Activated naive CD4-positive, alpha-beta T cell (primary cell): ENCODE data around the gene SRMS.

Experiments
- DNase-seq, 4 experiments: peaks; one replicate each; lab custom pipeline; 2025; lab: John Stamatoyannopoulos, UW

SRMS gene, protein sequence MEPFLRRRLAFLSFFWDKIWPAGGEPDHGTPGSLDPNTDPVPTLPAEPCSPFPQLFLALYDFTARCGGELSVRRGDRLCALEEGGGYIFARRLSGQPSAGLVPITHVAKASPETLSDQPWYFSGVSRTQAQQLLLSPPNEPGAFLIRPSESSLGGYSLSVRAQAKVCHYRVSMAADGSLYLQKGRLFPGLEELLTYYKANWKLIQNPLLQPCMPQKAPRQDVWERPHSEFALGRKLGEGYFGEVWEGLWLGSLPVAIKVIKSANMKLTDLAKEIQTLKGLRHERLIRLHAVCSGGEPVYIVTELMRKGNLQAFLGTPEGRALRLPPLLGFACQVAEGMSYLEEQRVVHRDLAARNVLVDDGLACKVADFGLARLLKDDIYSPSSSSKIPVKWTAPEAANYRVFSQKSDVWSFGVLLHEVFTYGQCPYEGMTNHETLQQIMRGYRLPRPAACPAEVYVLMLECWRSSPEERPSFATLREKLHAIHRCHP

GRCh38 chr20:63547725-63548480 lies at the start of gene SRMS:
Gene SRMS (minus strand): TSS chr20:63547749. CDS start chr20:63547463, 286 bp downstream.
- no peak for DNase-seq

GRCh38 chr20:63596423-63596822 lies 48.9 kb upstream of the SRMS start:
- DNase-seq, result no peak

GRCh38 chr20:63595416-63596127 lies 48.0 kb upstream of the SRMS start:
- no peak for DNase-seq

GRCh38 chr20:63594043-63594561 lies 46.6 kb upstream of the SRMS start:
- no peak for DNase-seq

DNA sequence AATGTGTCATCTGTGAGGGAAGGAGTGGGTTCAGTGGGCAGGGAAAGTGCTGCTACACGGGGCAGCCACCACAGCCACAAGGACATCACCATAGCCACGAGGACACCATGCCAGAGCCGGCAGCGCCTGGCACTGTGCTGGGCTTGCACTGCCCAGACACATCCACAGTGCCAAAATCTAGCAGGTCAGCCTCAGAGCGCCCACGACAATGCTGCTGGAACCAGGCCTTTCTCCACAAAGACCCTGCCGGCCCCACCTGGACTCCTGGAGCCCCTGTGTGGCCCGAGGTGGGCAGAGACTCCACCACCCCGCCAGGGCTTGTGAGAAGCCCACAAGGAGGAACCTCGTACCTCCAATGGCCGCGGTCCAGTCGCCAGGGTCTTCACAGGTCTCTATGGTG lies 45.1 kb upstream of the SRMS start:
- DNase-seq, result no peak

GRCh38 chr20:63591786-63592355 lies 44.3 kb upstream of the SRMS start:
- DNase-seq, result no peak

DNA sequence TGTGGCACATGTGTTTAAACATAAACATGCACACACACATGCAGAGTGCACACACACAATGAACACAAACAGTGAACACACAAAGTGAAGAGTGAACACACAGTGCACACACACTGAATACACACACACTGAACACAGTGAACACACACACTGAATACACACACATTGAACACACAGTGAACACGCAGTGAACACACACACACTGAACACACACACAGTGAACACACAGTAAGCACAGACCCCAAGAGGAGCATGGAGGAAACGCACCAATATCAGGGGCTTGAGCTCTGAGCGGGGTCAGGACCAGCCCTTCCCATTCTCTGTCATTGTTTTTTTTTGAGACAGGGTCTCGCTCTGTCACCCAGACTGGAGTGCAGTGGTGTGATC lies 43.6 kb upstream of the SRMS start:
- no peak for DNase-seq

DNA sequence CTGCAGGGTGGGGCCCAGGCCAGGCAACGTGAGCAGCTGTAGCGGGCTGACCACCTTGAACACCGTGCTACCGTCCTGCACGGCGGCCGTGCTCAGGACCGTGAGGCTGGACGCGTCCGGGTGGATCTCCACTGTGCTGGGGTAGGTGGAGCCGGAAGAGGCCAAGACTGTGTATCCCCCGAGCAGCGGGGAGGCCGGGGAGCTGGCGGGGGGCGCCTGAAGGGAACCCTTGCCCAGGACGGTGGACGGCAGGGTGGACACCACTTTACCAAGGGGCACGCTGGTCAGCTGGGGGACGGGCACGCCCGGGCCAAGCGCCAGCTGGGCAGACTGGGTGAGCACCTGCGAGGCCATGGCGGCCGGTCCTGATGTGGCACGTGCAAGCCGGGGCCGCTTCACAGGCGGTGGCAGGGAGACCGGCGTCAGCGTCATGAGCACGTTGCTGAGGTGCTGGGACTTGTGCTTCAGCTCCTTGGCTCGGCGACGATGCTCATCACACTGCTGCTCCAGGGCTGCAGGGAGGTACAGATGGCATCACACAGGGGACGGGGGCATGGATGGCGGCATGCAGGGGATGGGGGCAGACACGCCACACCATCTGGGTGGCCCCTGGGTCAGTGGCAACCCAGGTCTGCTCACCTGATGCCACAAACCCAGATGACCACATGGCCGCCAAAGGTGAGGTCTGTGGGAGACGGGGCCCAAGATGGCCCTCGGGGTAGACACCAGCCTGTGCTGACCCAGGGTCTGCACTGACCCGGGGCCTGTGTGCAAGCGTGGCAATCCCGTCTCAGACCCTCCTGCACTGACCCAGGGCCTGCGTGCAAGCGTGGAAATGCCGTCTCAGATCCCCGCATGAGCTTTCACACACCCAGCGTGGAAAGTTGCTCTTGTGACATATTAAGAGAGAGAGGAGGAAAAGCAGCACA lies 42.9 kb upstream of the SRMS start:
- DNase-seq, result no peak

DNA sequence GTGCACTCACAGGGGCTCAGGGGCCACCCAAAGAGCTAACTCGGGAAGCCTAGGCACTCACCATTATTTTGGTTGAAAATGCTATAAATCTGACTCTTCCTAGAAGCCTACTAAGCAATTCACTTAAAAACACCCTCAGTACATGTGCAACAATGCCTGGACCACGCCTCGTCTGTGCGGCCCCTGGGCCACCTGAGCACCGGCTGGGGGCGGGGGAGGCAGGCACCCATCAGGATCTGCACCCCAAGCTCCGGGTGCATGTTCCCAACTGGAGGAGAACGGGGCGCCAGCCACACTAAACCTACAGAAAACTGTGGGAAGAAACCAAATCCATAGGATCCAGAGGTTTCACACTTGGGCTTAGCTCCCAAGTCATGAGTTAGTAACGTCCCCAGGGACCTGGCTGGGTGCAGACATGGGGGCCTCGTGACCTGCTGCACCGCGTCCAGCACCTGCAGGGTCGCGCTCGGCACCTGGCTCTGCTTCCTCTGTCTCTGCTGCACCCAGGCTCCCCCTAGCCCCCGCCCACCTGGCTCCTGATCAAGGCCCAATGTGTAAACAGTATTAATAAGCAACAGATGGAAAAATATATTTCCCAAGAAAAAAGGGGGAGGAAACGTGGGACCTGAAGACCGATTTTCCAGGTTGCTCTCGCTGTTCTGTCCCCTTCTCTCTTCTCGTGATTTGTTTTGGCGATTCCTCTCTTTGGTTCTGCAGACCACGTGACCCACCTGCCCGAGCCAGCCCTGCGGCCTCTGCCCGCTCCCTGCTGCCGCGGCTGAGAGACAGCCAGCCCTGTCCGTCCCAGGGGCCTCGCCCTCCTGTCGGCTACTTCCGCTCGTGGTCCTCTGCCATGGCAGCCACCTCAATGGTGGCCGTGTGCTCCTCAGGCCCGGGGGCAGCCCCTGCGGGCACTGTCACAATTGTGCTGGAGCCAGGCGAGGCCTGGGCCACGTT lies 42.0 kb upstream of the SRMS start:
- DNase-seq, result no peak

DNA sequence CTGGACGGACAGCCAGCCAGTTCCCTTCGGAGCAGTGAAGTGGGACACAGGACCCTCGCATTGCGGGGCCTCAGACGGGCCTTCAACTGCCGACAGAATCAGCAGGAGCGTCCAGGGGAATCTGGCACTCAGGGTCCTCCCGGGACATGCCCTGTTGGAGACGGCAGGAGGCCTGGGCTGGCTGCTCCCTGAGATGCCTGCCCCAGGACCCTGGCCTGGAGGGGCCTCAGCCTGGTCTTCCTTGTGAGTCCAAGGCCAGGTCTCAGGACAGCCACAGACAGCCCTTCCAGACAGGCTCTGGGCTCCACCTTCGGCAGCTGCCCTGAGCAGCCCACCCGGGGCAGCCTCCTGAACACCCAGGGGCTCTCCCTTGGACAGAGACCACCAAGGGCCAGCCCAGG lies 41.1 kb upstream of the SRMS start:
- no peak for DNase-seq

DNA sequence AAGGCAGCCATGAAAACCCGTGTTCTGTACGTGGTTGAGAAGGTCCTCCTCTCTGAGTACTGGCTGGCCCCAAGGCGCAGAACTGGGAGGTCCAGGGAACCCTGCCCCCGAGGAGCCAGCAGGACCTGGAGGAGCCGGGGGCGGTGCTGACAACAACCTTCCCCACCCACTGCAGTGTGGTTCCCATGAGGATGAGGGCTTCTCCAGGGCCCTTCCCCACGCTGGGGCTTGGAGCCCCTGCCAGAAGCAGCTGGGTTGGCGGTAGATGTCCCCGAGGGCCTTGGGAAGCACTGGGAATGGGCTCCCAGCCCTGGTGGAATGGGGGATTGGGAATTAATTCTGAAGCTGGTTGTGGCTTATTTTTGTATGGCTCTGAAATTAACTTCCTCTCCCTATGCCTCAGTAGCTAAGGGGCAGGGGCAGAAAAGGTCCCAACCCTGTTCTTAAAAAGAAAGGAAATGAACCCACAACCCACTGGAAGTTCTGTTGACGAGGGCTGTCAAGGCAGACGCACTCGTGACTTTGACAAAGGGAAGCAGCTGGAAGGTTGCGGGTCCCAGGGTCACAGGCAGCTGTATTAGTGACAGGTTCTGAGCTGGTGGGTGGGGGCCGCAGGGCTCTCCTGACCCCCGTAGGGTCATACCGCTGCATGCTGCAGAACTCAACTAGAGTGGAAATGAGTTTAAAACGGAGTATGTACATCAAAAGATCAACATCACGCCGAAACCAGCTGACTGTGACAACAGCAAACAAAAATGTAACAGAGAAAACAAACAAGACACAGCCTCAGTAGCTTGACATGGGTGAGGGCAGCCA lies 40.4 kb upstream of the SRMS start:
- DNase-seq, result no peak

GRCh38 chr20:63587256-63587655 lies 39.7 kb upstream of the SRMS start:
- DNase-seq, result no peak

GRCh38 chr20:63586797-63587196 lies 39.2 kb upstream of the SRMS start:
- DNase-seq, result no peak

DNA sequence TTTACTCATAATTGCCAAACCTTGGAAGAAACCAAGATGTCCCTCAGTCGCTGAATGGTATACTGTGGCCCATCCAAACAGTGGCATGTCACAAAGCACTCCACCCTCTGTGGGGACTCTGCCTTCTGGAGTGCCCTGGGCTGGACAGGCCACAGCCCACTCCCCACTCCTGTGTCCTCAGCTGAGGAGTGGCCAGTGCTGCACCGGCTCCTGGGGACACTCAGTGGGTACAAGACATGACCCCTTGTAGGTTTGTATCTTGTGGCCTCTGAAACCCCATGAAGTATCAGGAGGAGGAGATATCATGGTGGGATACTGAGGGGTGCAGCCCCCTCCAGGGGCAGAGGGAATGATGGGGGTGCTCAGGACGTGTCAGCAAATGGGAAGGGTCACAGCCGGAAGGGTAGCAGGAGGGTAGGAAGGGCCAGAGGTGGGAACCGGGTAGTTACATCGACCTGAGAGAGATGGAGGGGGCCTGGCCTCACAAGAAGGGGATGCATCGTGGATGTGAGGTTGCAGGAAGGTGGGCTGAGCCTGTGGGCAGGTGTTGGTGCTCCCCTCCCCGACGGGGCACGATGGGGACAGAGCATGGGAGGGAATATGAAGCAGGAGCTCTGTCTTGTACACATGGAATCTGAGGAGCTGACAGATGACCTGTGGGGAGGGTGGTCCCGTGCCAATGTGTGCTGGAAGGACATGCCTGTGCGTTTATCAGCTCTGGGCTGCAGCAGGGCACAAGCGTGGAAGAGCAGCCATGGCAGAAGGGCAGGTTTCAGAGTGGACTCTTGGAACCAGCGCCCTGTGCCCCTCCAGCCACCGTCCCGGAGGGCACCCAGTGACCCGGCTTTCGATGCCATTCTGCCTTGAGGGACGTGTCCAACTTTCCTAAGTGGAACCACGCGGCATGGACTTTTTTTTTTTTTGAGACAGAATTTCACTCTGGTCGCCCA lies 38.3 kb upstream of the SRMS start:
- no peak for DNase-seq

GRCh38 chr20:63582382-63583063 lies 35.0 kb upstream of the SRMS start:
- DNase-seq, result no peak

DNA sequence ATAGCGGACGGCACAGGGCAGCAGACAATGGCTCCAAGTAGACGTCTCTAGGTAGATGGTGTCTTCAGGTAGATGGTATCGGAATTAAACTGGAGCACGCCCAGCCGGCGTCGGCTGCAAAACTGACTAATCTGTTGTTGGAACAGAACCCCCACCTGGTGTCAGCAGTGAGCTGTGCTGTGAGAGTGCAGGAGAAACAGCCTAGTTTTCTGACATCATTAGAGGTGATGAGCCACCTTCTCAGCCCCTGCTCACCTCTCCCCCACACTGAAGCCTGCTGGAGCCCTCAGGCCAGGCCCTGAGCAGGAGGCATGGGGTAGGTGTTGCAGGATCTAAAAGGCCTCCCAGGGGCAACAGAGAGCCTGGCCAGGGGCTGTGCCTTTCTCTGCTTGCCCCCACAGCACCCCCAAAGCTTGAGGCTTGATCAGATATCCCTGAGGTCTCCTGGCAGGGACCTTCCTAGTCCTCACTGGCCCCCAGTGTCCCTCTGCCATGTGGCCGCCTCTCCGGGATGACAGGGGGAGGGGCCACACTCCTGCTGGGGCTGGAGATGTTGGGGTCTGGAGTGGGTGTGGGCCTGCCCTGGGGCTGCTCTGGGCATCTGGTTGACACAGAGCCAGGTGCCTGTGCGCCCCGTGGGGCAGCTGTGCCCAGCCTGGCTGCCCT lies 33.4 kb upstream of the SRMS start:
- DNase-seq, result peak in 3 of 4 experiments; percentile 26 to 71 (median 59)
